Endodermal cell (in vitro differentiated cells): ENCODE data around the gene LRRC1. TPM values are rescaled to one million over a fixed set of nuclear protein-coding genes. Genes with fewer than 3 reads are reported as not detected.

ENCODE experiments used
- DNase-seq: peaks from one replicate; pipeline ENCODE4 v3.0.0-alpha.2; 2017
- H3K27ac ChIP-seq: 2 replicates; pipeline ENCODE4 v1.5.1; 2013; ENCODE audit warnings: mild to moderate bottlenecking, low read depth, low read length, moderate library complexity
- H3K27me3 ChIP-seq: 2 replicates; pipeline ENCODE4 v1.6.1; 2013; ENCODE audit warnings: mild to moderate bottlenecking, low read length, moderate library complexity; ENCODE audit not compliant: insufficient read depth, control insufficient read depth, poor library complexity, severe bottlenecking
- H3K36me3 ChIP-seq: 2 replicates; pipeline ENCODE4 v1.7.0; 2013; ENCODE audit warnings: mild to moderate bottlenecking, low read length, moderate library complexity; ENCODE audit not compliant: control insufficient read depth, insufficient read depth
- H3K4me1 ChIP-seq: one replicate; pipeline ENCODE4 v1.7.0; 2013; ENCODE audit warnings: low read length; ENCODE audit not compliant: control insufficient read depth, insufficient read depth
- H3K4me3 ChIP-seq: 2 replicates; pipeline ENCODE4 v1.5.1; 2013; ENCODE audit warnings: mild to moderate bottlenecking, low read length, moderate library complexity
- H3K9ac ChIP-seq: 2 replicates; pipeline ENCODE4 v1.6.1; 2013; ENCODE audit warnings: mild to moderate bottlenecking, low read length, moderate library complexity; ENCODE audit not compliant: poor library complexity, severe bottlenecking; ENCODE audit errors: extremely low read depth
- H3K9me3 ChIP-seq: 2 replicates; pipeline ENCODE4 v1.6.1; 2013; ENCODE audit warnings: mild to moderate bottlenecking, low read length, moderate library complexity; ENCODE audit not compliant: control insufficient read depth
- H3K27ac Mint-ChIP-seq: 2 replicates; pipeline ENCODE4 v1.8.0; 2020; ENCODE audit warnings: mixed read lengths
- H3K27me3 Mint-ChIP-seq: 2 replicates; pipeline ENCODE4 v1.8.0; 2021; ENCODE audit warnings: mild to moderate bottlenecking, mixed read lengths; ENCODE audit not compliant: insufficient read depth
- H3K36me3 Mint-ChIP-seq: 2 replicates; pipeline ENCODE4 v1.8.0; 2020; ENCODE audit warnings: low read depth, mixed read lengths
- H3K4me1 Mint-ChIP-seq: 2 replicates; pipeline ENCODE4 v1.8.0; 2020; ENCODE audit warnings: mixed read lengths
- H3K4me3 Mint-ChIP-seq: 2 replicates; pipeline ENCODE4 v1.8.0; 2020; ENCODE audit warnings: mild to moderate bottlenecking, moderate library complexity, mixed read lengths
- H3K9me3 Mint-ChIP-seq: 2 replicates; pipeline ENCODE4 v1.8.0; 2020; ENCODE audit warnings: mild to moderate bottlenecking, mixed read lengths
- CTCF ChIP-seq: fragments of 200-600 bp; sonication (generic); conservative IDR thresholded peaks from 2 replicates; pipeline ENCODE4 v1.5.0; 2021; ENCODE audit warnings: antibody characterized with exemption, mild to moderate bottlenecking
- WGBS, 2 experiments: methylation state at CpG; one replicate each; pipeline versions ENCODE4 v1.1.5 to v1.1.7; 2013; ENCODE audit warnings: missing lambda C conversion rate in 2 of 2, mixed read lengths in 1 of 2; ENCODE audit not compliant: insufficient coverage in 1 of 2, insufficient read length in 1 of 2; 5-methylcytosine and 5-hydroxymethylcytosine counted together
- total RNA-seq, 2 donors: library from RNA; stranded (reverse); fragmentation: NEBNext Ultra II Directional in 1 of 2; extraction: Animal tissue kit (Norgen Biotek cat#: 25700) in 1 of 2; gene quantifications; 2 replicates in 1 of 2; 3 replicates in 1 of 2; pipeline ENCODE4 v1.2.1, GENCODE V29; 2021

Gene LRRC1
- total RNA-seq, 2 donors from 2014 or later: 14.1 to 15.3 TPM

- DNase-seq: no peak
- no peak overlapping the region for H3K27ac ChIP-seq
Measured at GRCh38 chr6:53795340-53795701, 516 bp downstream of the LRRC1 start.

DNA sequence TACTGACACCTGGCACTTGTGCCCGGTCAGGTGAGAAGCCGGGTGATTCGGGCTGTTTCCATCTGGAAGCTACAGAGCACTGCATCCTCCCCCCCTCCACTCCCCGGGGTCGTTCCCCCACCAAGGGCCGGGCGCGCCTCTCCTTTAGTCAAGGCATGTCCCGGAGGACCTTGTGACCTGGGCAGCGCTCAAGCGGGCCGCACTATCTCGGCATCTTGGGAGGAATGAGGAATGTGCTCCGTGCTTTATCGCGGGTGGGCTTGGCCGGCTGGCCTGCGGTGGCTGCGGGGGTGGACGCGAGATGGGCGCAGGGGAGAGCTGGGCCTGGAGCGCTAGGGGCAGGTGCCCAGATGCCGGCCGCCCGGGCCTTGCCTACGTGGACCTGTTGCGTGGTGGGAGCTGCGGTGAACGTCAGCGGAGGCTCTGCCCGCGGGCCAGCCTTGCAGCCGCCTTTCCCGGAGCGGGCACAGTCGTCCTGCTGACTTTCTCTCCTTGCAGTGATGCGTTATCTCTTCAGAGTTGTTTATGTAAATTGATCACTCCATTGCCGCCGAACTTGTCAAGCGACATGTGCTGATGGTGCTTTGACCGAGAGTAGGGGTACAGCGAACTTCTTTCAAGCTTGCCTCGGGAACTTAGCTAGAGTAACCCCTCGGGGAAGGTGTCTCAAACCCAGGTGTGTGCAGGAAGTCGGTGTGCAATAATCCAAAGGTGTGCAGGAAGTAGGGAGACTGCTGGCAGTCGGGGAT is 1.1 kb downstream of the LRRC1 start:
- peaks cover 7% of the 10 kb centered on the region for H3K4me1 ChIP-seq

More at GRCh38 chr6:53795340-53795701, 516 bp downstream of the LRRC1 start:
- H3K27ac Mint-ChIP-seq: peak overlapping the region; percentile 52
- H3K27me3 Mint-ChIP-seq: peaks cover 34% of the 10 kb centered on the region
- peaks cover 26% of the 10 kb centered on the region for H3K27me3 ChIP-seq
- peaks cover 19% of the 10 kb centered on the region for H3K4me1 Mint-ChIP-seq
- 0 to 1% methylated on average over 14 to 21 of the region's 21 CpGs for WGBS, 2 experiments
- H3K9ac ChIP-seq: peak overlapping the region; percentile 70
- H3K4me1 ChIP-seq: peaks cover 7% of the 10 kb centered on the region
- no peaks in the 10 kb centered on the region for H3K36me3 Mint-ChIP-seq
- TF ChIP-seq CTCF: no peak
- H3K4me3 Mint-ChIP-seq: peak overlapping the region; percentile 93
- H3K9me3 ChIP-seq: no peaks in the 10 kb centered on the region
- no peaks in the 10 kb centered on the region for H3K36me3 ChIP-seq
- peak overlapping the region; percentile 93 for H3K4me3 ChIP-seq
- H3K9me3 Mint-ChIP-seq: no peaks in the 10 kb centered on the region

GRCh38 chr6:53796451-53796780 is 1.6 kb downstream of the LRRC1 start:
- Mint-ChIP-seq H3K27ac (no peak overlapping the region), H3K36me3 (no peaks in the 10 kb centered on the region), H3K9me3 (no peaks in the 10 kb centered on the region), H3K4me3 (peak overlapping the region; percentile 93), H3K27me3 (peaks cover 34% of the 10 kb centered on the region), H3K4me1 (peaks cover 19% of the 10 kb centered on the region)
- Histone ChIP-seq H3K27me3 (peaks cover 26% of the 10 kb centered on the region), H3K4me1 (peaks cover 7% of the 10 kb centered on the region), H3K9me3 (no peaks in the 10 kb centered on the region), H3K9ac (peak overlapping the region; percentile 70), H3K4me3 (peak overlapping the region; percentile 93), H3K36me3 (no peaks in the 10 kb centered on the region), H3K27ac (no peak overlapping the region)
- 66% methylated on average over 3 of the region's 3 CpGs; no CpG with 5 or more reads in 1 of the 2 experiments for WGBS, 2 experiments
- DNase-seq: no peak
- TF ChIP-seq CTCF: no peak

More for the DNA sequence above, 1.1 kb downstream of the LRRC1 start:
- H3K27me3 Mint-ChIP-seq: peaks cover 34% of the 10 kb centered on the region
- no peak for TF ChIP-seq CTCF
- no peaks in the 10 kb centered on the region for H3K36me3 ChIP-seq
- H3K27ac Mint-ChIP-seq: no peak overlapping the region
- no peaks in the 10 kb centered on the region for H3K9me3 Mint-ChIP-seq
- peak overlapping the region; percentile 93 for H3K4me3 ChIP-seq
- H3K4me3 Mint-ChIP-seq: peak overlapping the region; percentile 93
- H3K27ac ChIP-seq: no peak overlapping the region
- H3K4me1 Mint-ChIP-seq: peaks cover 19% of the 10 kb centered on the region
- H3K9ac ChIP-seq: peak overlapping the region; percentile 70
- 0 to 3% methylated on average over 6 to 47 of the region's 47 CpGs for WGBS, 2 experiments
- H3K9me3 ChIP-seq: no peaks in the 10 kb centered on the region
- peaks cover 26% of the 10 kb centered on the region for H3K27me3 ChIP-seq
- H3K36me3 Mint-ChIP-seq: no peaks in the 10 kb centered on the region
- DNase-seq: peak; percentile 77
